HL-60/S4 treated with retinoic acid at 250 ng/mL for 4 days and 3 days (cell line): ENCODE measurements around the gene MCAM.

ENCODE experiments used
- in situ Hi-C: fragments of 300-500 bp; cut with MboI; formaldehyde crosslinking; loops from 2 replicates; pipeline ENCODE4 v1.7.0; 2022; ENCODE audit warnings: low sequenced_read_pairs

MCAM gene

GRCh38 chr11:119309411-119309810 lies 7.5 kb downstream of the MCAM start:
- in situ Hi-C loops: no loop called here

GRCh38 chr11:119307974-119308373 lies 9.0 kb downstream of the MCAM start:
- in situ Hi-C loops: no loop called here

GRCh38 chr11:119307219-119307618 lies 9.7 kb downstream of the MCAM start:
- in situ Hi-C loops: no loop called here

- in situ Hi-C loops: no loop called here
Observed at GRCh38 chr11:119306373-119306890, 10.5 kb downstream of the MCAM start.

GRCh38 chr11:119305556-119306372 lies 11.2 kb downstream of the MCAM start:
- in situ Hi-C loops: no loop called here

- in situ Hi-C loops: no loop called here
Observed at GRCh38 chr11:119303227-119303718, 13.7 kb downstream of the MCAM start.

GRCh38 chr11:119300198-119300964 lies 16.5 kb downstream of the MCAM start:
- in situ Hi-C loops: no loop called here

GRCh38 chr11:119299416-119299815 lies 17.5 kb downstream of the MCAM start:
- in situ Hi-C loops: no loop called here

GRCh38 chr11:119298726-119299125 lies 18.2 kb downstream of the MCAM start:
- in situ Hi-C loops: no loop called here

- in situ Hi-C loops: no loop called here
Observed at GRCh38 chr11:119297938-119298337, 19.0 kb downstream of the MCAM start.

GRCh38 chr11:119295178-119295577 lies 21.8 kb downstream of the MCAM start:
- in situ Hi-C loops: no loop called here

- in situ Hi-C loops: no loop called here
Observed at GRCh38 chr11:119293461-119293860, 23.5 kb downstream of the MCAM start.

- in situ Hi-C loops: no loop called here
Observed at GRCh38 chr11:119290894-119291497, 25.9 kb downstream of the MCAM start.

GRCh38 chr11:119288219-119288618 lies 28.7 kb downstream of the MCAM start:
- in situ Hi-C loops: no loop called here

GRCh38 chr11:119285431-119285830 lies 31.5 kb downstream of the MCAM start:
- in situ Hi-C loops: no loop called here

- in situ Hi-C loops: no loop called here
Observed at GRCh38 chr11:119284344-119285157, 32.4 kb downstream of the MCAM start.

- in situ Hi-C loops: no loop called here
Observed at GRCh38 chr11:119282495-119282894, 34.4 kb downstream of the MCAM start.

- in situ Hi-C loops: no loop called here
Observed at GRCh38 chr11:119277660-119278059, 39.3 kb downstream of the MCAM start.

GRCh38 chr11:119273721-119274120 lies 43.2 kb downstream of the MCAM start:
- in situ Hi-C loops: no loop called here

- in situ Hi-C loops: no loop called here
Observed at GRCh38 chr11:119267645-119268044, 49.3 kb downstream of the MCAM start.
